Measurements from ENCODE around the gene AKNAD1.

AKNAD1 gene

GRCh38 chr1:108884968-108885367 is 28.1 kb upstream of the AKNAD1 start:
- no peak overlapping the region for H3K9ac ChIP-seq (ENCODE audit: low read length)
- H3K4me1 ChIP-seq (ENCODE audit: control insufficient read depth, low read depth, low read length), result peaks cover 4% of the 10 kb centered on the region
- H3K27ac ChIP-seq (ENCODE audit: low read length), result no peak overlapping the region
- no peak overlapping the region for H3K4me3 ChIP-seq (ENCODE audit: low read length)
- no peaks in the 10 kb centered on the region for H3K9me3 ChIP-seq (ENCODE audit: control insufficient read depth, low read depth, low read length)
- H3K36me3 ChIP-seq (ENCODE audit: control insufficient read depth, low read depth, low read length), result no peaks in the 10 kb centered on the region
- no peaks in the 10 kb centered on the region for H3K27me3 ChIP-seq (ENCODE audit: control insufficient read depth, insufficient read depth, low read length)

- Histone ChIP-seq H3K4me1 (ENCODE audit: control insufficient read depth, low read depth, low read length) (peaks cover 4% of the 10 kb centered on the region), H3K27me3 (ENCODE audit: control insufficient read depth, insufficient read depth, low read length) (peaks cover 6% of the 10 kb centered on the region), H3K27ac (ENCODE audit: low read length) (no peak overlapping the region), H3K9me3 (ENCODE audit: control insufficient read depth, low read depth, low read length) (no peaks in the 10 kb centered on the region), H3K4me3 (ENCODE audit: low read length) (no peak overlapping the region), H3K9ac (ENCODE audit: low read length) (no peak overlapping the region), H3K36me3 (ENCODE audit: control insufficient read depth, low read depth, low read length) (no peaks in the 10 kb centered on the region)
Measured at GRCh38 chr1:108882837-108883236, 25.9 kb upstream of the AKNAD1 start.

DNA sequence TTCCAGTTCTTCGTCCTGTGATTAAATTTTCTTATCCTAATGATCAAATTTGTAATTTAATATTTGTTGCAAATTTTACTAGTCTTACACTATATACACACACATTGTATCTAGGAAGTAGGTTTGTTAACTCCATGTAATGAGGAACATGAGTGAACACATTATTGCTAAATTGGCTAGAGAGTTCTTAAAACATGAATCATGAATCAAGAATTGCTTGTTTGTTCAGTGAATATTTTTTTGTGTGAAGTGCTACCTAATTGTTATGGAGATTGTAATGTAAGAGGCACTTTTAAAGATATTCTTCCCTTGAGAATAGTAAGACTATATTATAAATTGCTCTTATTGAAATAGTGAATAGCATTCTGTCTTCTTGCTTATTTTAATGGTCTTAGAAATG is 24.5 kb upstream of the AKNAD1 start:
- peaks cover 7% of the 10 kb centered on the region for H3K4me1 ChIP-seq (ENCODE audit: control insufficient read depth, low read depth, low read length)
- no peak overlapping the region for H3K4me3 ChIP-seq (ENCODE audit: low read length)
- no peaks in the 10 kb centered on the region for H3K36me3 ChIP-seq (ENCODE audit: control insufficient read depth, low read depth, low read length)
- H3K9me3 ChIP-seq (ENCODE audit: control insufficient read depth, low read depth, low read length), result no peaks in the 10 kb centered on the region
- H3K9ac ChIP-seq (ENCODE audit: low read length), result no peak overlapping the region
- peaks cover 14% of the 10 kb centered on the region for H3K27me3 ChIP-seq (ENCODE audit: control insufficient read depth, insufficient read depth, low read length)
- H3K27ac ChIP-seq (ENCODE audit: low read length), result no peak overlapping the region

DNA sequence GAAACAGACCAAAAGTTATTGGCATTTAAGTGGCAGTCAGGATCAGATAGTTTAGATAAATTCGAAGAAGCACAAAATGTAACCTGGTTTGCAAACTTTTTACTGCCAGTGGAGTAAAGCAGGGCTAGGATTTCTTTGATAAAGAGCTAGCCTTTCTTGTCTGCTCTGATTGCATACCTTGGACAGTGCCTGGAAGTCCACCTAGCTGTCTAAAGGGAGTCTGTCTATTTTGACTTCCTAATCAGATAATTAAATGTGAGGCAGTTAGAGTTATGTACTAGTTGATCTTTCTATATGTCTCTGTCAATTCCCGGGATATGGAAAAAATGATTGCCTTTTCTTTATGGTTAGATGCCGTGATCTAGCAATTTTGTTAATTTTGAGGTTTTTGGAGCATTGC is 24.0 kb upstream of the AKNAD1 start:
- Histone ChIP-seq H3K4me1 (ENCODE audit: control insufficient read depth, low read depth, low read length) (peaks cover 7% of the 10 kb centered on the region), H3K9ac (ENCODE audit: low read length) (no peak overlapping the region), H3K27ac (ENCODE audit: low read length) (no peak overlapping the region), H3K4me3 (ENCODE audit: low read length) (no peak overlapping the region), H3K9me3 (ENCODE audit: control insufficient read depth, low read depth, low read length) (no peaks in the 10 kb centered on the region), H3K36me3 (ENCODE audit: control insufficient read depth, low read depth, low read length) (no peaks in the 10 kb centered on the region), H3K27me3 (ENCODE audit: control insufficient read depth, insufficient read depth, low read length) (peaks cover 14% of the 10 kb centered on the region)

- Histone ChIP-seq H3K27ac (ENCODE audit: low read length) (no peak overlapping the region), H3K27me3 (ENCODE audit: control insufficient read depth, insufficient read depth, low read length) (peaks cover 14% of the 10 kb centered on the region), H3K36me3 (ENCODE audit: control insufficient read depth, low read depth, low read length) (no peaks in the 10 kb centered on the region), H3K4me1 (ENCODE audit: control insufficient read depth, low read depth, low read length) (peaks cover 7% of the 10 kb centered on the region), H3K9ac (ENCODE audit: low read length) (no peak overlapping the region), H3K4me3 (ENCODE audit: low read length) (no peak overlapping the region), H3K9me3 (ENCODE audit: control insufficient read depth, low read depth, low read length) (no peaks in the 10 kb centered on the region)
Measured at GRCh38 chr1:108878678-108879077, 21.8 kb upstream of the AKNAD1 start.

DNA sequence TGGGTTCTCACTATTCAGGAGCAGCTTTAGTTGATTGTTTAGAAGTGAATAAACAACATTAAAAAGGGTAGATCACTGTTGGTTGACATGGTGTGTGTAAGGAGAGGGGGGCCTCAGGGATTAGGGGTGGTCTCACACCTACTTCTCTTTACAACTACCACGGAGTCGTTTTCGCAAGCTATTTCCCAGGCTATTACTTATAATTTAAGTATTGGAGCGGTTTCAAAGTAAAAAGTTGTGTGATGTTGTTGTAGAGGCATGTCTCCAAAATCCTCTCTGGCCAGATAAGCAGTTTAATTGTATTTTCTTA is 21.2 kb upstream of the AKNAD1 start:
- H3K4me3 ChIP-seq (ENCODE audit: low read length), result peak overlapping the region; percentile 61
- H3K36me3 ChIP-seq (ENCODE audit: control insufficient read depth, low read depth, low read length), result no peaks in the 10 kb centered on the region
- H3K4me1 ChIP-seq (ENCODE audit: control insufficient read depth, low read depth, low read length), result peaks cover 7% of the 10 kb centered on the region
- peaks cover 14% of the 10 kb centered on the region for H3K27me3 ChIP-seq (ENCODE audit: control insufficient read depth, insufficient read depth, low read length)
- no peak overlapping the region for H3K27ac ChIP-seq (ENCODE audit: low read length)
- H3K9me3 ChIP-seq (ENCODE audit: control insufficient read depth, low read depth, low read length), result no peaks in the 10 kb centered on the region
- no peak overlapping the region for H3K9ac ChIP-seq (ENCODE audit: low read length)

- Histone ChIP-seq H3K9ac (ENCODE audit: low read length) (peak overlapping the region; percentile 43), H3K27me3 (ENCODE audit: control insufficient read depth, insufficient read depth, low read length) (peaks cover 14% of the 10 kb centered on the region), H3K27ac (ENCODE audit: low read length) (no peak overlapping the region), H3K4me1 (ENCODE audit: control insufficient read depth, low read depth, low read length) (peaks cover 7% of the 10 kb centered on the region), H3K9me3 (ENCODE audit: control insufficient read depth, low read depth, low read length) (no peaks in the 10 kb centered on the region), H3K36me3 (ENCODE audit: control insufficient read depth, low read depth, low read length) (no peaks in the 10 kb centered on the region), H3K4me3 (ENCODE audit: low read length) (peak overlapping the region; percentile 61)
Measured at GRCh38 chr1:108877348-108878159, 20.7 kb upstream of the AKNAD1 start.

DNA sequence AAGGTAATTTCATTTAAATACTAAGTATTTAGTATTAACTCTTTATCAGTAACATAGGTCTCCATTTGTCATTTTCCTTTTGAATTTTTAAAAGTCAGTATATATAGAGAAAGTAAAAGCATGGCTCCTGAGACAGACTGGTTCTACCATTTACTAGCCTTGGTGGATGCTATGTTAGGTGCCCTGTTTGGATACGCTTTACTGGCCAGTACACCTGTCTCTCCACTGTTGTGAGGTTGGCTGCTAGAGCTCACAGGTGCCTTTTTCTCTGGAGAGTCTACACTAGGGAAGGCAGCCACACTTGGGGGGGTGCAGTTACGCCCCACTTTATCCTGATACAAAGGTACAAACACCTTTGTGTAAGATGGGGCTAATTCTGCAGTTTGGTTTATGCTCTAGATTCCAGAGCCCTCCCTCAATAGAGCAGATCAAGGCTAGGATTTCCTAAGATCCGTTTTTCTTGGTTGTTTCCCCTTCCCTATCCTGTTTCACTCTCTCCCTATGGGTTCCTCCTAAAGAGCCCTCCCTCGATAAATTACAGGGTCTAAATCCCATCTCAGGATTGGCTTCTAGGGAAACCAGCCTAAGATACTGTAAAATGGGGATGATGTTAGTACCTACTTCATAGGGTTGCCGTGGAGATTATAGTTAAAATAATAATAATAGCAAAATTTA is 14.3 kb upstream of the AKNAD1 start:
- Histone ChIP-seq H3K4me1 (ENCODE audit: control insufficient read depth, low read depth, low read length) (peaks cover 12% of the 10 kb centered on the region), H3K9me3 (ENCODE audit: control insufficient read depth, low read depth, low read length) (no peaks in the 10 kb centered on the region), H3K4me3 (ENCODE audit: low read length) (no peak overlapping the region), H3K27me3 (ENCODE audit: control insufficient read depth, insufficient read depth, low read length) (no peaks in the 10 kb centered on the region), H3K36me3 (ENCODE audit: control insufficient read depth, low read depth, low read length) (no peaks in the 10 kb centered on the region), H3K9ac (ENCODE audit: low read length) (no peak overlapping the region), H3K27ac (ENCODE audit: low read length) (no peak overlapping the region)

DNA sequence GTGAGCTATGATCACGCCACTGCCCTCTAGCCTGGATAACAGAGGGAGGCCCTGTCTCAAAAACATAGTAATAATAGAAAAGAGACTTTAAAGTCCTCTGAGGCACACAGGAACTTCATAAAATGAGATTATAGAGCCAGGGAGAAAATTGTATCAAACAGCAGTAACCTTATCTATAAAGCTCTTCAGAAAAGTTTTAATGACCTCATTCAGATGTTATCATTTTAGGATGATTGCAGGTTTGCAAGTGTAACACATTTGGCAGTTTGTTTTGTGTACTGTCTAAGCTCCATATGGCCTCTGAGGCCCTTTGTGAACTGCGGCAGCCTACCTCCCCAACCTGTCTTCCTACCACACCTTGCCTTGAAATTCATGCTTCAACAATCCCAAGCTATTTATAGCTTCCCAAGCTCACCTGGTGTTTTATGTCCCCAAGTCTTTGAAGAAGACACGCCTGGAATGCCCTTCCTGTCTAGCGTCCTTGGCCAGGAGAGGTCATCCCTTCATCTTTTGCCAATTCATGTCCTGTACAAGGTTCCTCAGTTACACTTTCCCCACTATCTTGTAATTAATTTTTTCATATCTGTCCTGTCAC is 8.5 kb upstream of the AKNAD1 start:
- Histone ChIP-seq H3K27me3 (ENCODE audit: control insufficient read depth, insufficient read depth, low read length) (no peaks in the 10 kb centered on the region), H3K9ac (ENCODE audit: low read length) (no peak overlapping the region), H3K4me3 (ENCODE audit: low read length) (no peak overlapping the region), H3K9me3 (ENCODE audit: control insufficient read depth, low read depth, low read length) (no peaks in the 10 kb centered on the region), H3K27ac (ENCODE audit: low read length) (no peak overlapping the region), H3K4me1 (ENCODE audit: control insufficient read depth, low read depth, low read length) (peaks cover 4% of the 10 kb centered on the region), H3K36me3 (ENCODE audit: control insufficient read depth, low read depth, low read length) (no peaks in the 10 kb centered on the region)

DNA sequence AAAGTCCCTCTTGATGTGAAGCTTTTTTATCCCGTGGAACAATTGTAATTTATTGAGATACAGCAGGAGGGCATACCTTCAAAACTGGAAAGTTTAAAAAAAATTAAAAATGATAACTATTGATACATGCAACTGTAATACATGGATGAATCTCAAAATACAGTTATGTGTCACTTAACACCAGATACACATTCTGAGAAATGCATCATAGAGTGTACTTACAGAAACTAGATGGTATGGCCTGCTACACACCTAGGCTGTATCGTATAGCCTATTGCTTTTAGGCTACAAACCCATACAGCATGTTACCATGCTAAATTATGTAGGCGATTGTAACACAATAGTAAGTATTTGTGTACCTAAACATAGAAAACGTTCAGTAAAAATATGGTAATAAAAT is 7.1 kb upstream of the AKNAD1 start:
- H3K36me3 ChIP-seq (ENCODE audit: control insufficient read depth, low read depth, low read length), result no peaks in the 10 kb centered on the region
- no peaks in the 10 kb centered on the region for H3K9me3 ChIP-seq (ENCODE audit: control insufficient read depth, low read depth, low read length)

GRCh38 chr1:108862698-108863477 is 6.0 kb upstream of the AKNAD1 start:
- Histone ChIP-seq H3K4me1 (ENCODE audit: control insufficient read depth, low read depth, low read length) (no peaks in the 10 kb centered on the region), H3K36me3 (ENCODE audit: control insufficient read depth, low read depth, low read length) (no peaks in the 10 kb centered on the region), H3K27me3 (ENCODE audit: control insufficient read depth, insufficient read depth, low read length) (no peaks in the 10 kb centered on the region), H3K9me3 (ENCODE audit: control insufficient read depth, low read depth, low read length) (no peaks in the 10 kb centered on the region), H3K4me3 (ENCODE audit: low read length) (no peak overlapping the region), H3K9ac (ENCODE audit: low read length) (no peak overlapping the region), H3K27ac (ENCODE audit: low read length) (no peak overlapping the region)

More for the DNA sequence above, 7.1 kb upstream of the AKNAD1 start:
- no peak overlapping the region for H3K4me3 ChIP-seq (ENCODE audit: low read length)
- H3K27ac ChIP-seq (ENCODE audit: low read length), result no peak overlapping the region
- no peaks in the 10 kb centered on the region for H3K27me3 ChIP-seq (ENCODE audit: control insufficient read depth, insufficient read depth, low read length)
- H3K4me1 ChIP-seq (ENCODE audit: control insufficient read depth, low read depth, low read length), result peaks cover 3% of the 10 kb centered on the region
- H3K9ac ChIP-seq (ENCODE audit: low read length), result no peak overlapping the region
